Common myeloid progenitor, CD34-positive (primary cell): ENCODE results near the gene CYFIP2.

Source experiments
- CTCF ChIA-PET: fragments of 350-600 bp; sonication (Branson Sonifier 250); formaldehyde crosslinking; loops from one replicate; lab custom pipeline; 2021; ENCODE audit warnings: antibody characterized with exemption; lab: Charles Lee
- POLR2A ChIA-PET: fragments of 350-600 bp; sonication (Branson Sonifier 250); formaldehyde crosslinking; loops from one replicate; lab custom pipeline; 2021; ENCODE audit warnings: antibody characterized with exemption; lab: Charles Lee
- DNase-seq, 3 donors: peaks; one replicate each; pipeline versions ENCODE4 v3.0.0 to v3.0.0-alpha.2; 2013
- H3K27ac ChIP-seq, 2 experiments: 1 replicate in 1 of 2; 2 replicates in 1 of 2; pipeline ENCODE4 v1.7.0; 2013; ENCODE audit warnings: inconsistent platforms in 2 of 2, low read length in 2 of 2, mild to moderate bottlenecking in 2 of 2, low read depth in 1 of 2, moderate library complexity in 1 of 2; ENCODE audit not compliant: severe bottlenecking in 2 of 2, insufficient read depth in 1 of 2, poor library complexity in 1 of 2
- H3K27me3 ChIP-seq, 5 experiments: replicated peaks in 2 of 5; 1 replicate in 3 of 5; 2 replicates in 2 of 5; pipeline versions ENCODE4 v1.6.1 to v1.7.0; 2013; ENCODE audit warnings: low read length in 4 of 5, mild to moderate bottlenecking in 2 of 5, moderate library complexity in 2 of 5, inconsistent platforms in 1 of 5; ENCODE audit not compliant: insufficient read depth in 5 of 5, control insufficient read depth in 4 of 5
- H3K36me3 ChIP-seq, 4 experiments: 1 replicate in 2 of 4; 2 replicates in 2 of 4; pipeline versions ENCODE4 v1.6.1 to v1.7.0; 2013; ENCODE audit warnings: low read length in 3 of 4, control low read depth in 1 of 4, mild to moderate bottlenecking in 1 of 4; ENCODE audit not compliant: control insufficient read depth in 4 of 4, insufficient read depth in 4 of 4
- H3K4me1 ChIP-seq, 4 experiments: 1 replicate in 3 of 4; 2 replicates in 1 of 4; pipeline versions ENCODE4 v1.6.1 to v1.7.1; 2013; ENCODE audit warnings: low read length in 3 of 4, mild to moderate bottlenecking in 3 of 4, control low read depth in 1 of 4, inconsistent platforms in 1 of 4, moderate library complexity in 1 of 4; ENCODE audit not compliant: control insufficient read depth in 4 of 4, insufficient read depth in 4 of 4; ENCODE audit errors: control extremely low read depth in 1 of 4
- H3K4me3 ChIP-seq, 7 experiments: 1 replicate in 4 of 7; 2 replicates in 3 of 7; pipeline versions ENCODE4 v1.5.1 to v1.7.0; 2013; ENCODE audit warnings: mild to moderate bottlenecking in 7 of 7, low read length in 6 of 7, moderate library complexity in 6 of 7, inconsistent platforms in 2 of 7, low read depth in 2 of 7, control low read depth in 1 of 7; ENCODE audit not compliant: insufficient read depth in 4 of 7, control insufficient read depth in 1 of 7; ENCODE audit errors: extremely low read depth in 1 of 7
- H3K9me3 ChIP-seq, 5 experiments: 1 replicate in 4 of 5; 2 replicates in 1 of 5; pipeline versions ENCODE4 v1.6.1 to v1.7.1; 2013; ENCODE audit warnings: low read length in 4 of 5, mild to moderate bottlenecking in 2 of 5, inconsistent platforms in 1 of 5, low read depth in 1 of 5, moderate library complexity in 1 of 5; ENCODE audit not compliant: control insufficient read depth in 4 of 5, insufficient read depth in 2 of 5; ENCODE audit errors: control extremely low read depth in 1 of 5
- WGBS: methylation state at CpG from one replicate; pipeline ENCODE4 v1.1.5; 2013; ENCODE audit not compliant: insufficient coverage; 5-methylcytosine and 5-hydroxymethylcytosine counted together

The CYFIP2 gene

DNA sequence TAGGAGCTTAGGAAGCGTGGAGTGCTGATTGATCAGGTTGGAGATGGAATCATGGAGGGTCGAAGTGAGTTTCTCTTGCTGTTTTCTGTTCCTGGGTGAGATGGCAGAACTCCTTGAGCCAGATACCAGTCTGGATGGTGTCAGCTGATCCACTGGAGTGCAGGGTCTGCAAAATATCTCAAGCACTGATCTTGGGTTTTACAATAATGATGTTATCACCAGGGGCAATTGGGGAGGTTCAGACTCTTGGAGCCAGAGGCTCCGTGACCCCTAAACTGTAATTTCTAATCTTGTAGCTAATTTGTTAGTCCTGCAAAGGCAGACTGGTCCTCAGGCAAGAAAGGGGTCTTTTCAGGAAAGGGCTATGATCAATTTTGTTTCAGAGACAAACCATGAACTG is 114.1 kb downstream of the CYFIP2 start:
- ChIA-PET CTCF (interaction anchor here (1.4 kb wide), 1 partner anchor 15 kb away, joined by 3 read pairs; no protein-coding TSS in a partner anchor), POLR2A (interaction anchor here (0.6 kb wide), 1 partner anchor 9 kb away, joined by 5 read pairs; no protein-coding TSS in a partner anchor)
- Histone ChIP-seq H3K36me3 (peaks cover 22 to 73% (median 51%) of the 10 kb centered on the region in 4 experiments), H3K27me3 (no peaks in the 10 kb centered on the region), H3K4me3 (no peak overlapping the region), H3K27ac (no peak overlapping the region), H3K4me1 (no peaks in the 10 kb centered on the region), H3K9me3 (no peaks in the 10 kb centered on the region)
- no peak for DNase-seq
- 100% methylated on average over 2 of the region's 3 CpGs for WGBS

DNA sequence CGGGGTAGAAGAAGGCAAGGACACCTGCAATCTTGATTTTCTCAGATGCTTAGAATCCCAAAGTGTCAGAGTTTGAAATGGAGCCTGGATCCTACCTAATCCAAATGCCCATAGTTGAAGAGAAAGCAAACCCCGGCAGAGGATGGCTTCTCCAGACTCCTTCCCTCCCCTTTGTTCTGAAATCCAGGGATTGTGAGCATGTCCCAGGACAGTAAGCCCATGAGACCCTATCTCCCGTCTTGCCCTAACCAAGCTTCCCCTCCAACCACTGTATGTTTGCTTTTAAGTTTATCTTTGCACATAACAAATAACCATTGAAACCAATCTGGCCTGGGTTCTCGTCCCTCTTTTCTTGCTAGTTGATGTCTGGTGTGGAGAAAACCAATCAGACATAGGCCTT is 115.8 kb downstream of the CYFIP2 start:
- ChIA-PET POLR2A (no interaction called here), CTCF (no interaction called here)
- peaks cover 19 to 66% (median 45%) of the 10 kb centered on the region in 4 experiments for H3K36me3 ChIP-seq

DNA sequence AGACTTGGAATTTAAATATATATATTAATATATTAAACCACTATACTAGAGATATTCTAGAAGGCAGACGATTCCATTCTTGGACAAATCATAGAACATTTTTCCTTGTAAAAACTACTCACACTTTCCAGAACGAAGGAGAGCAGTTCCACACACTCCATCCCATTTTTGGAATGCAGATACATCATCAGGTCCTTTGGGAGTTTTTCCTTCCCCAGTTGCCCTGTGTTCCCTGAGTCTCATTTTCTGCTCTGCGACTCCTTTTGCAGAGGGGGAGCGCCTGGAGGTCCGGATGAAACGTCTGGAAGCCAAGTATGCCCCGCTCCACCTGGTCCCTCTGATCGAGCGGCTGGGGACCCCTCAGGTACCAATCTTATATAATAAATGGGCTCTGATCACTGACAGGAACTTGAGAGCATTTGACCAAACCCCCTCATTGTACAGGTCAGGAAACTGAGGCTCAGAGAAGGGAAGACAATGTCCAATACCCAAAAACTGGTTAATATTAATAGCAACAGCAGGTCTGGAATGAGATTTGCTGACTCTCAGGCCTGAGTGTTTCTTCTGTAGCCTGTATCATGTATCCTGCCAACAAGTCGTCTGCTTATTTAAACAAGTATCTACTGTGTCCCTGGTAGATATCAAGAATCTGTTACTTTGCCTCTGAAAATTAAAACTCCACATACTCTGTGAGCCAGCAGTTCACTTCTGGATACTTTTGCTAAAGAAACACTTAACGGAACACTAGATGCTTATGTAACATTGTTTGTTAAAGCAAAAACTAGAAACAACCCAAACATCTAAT is 117.3 kb downstream of the CYFIP2 start:
- no peaks in the 10 kb centered on the region for H3K9me3 ChIP-seq
- no peaks in the 10 kb centered on the region for H3K4me1 ChIP-seq
- H3K27ac ChIP-seq: no peak overlapping the region
- no peak for DNase-seq
- WGBS: 94% methylated on average over 6 of the region's 11 CpGs
- no peaks in the 10 kb centered on the region for H3K27me3 ChIP-seq
- H3K36me3 ChIP-seq: peaks cover 16 to 67% (median 43%) of the 10 kb centered on the region in 4 experiments
- H3K4me3 ChIP-seq: no peak overlapping the region
- ChIA-PET POLR2A (no interaction called here), CTCF (no interaction called here)

More for the DNA sequence above, 115.8 kb downstream of the CYFIP2 start:
- no peaks in the 10 kb centered on the region for H3K9me3 ChIP-seq
- no peaks in the 10 kb centered on the region for H3K4me1 ChIP-seq
- no peaks in the 10 kb centered on the region for H3K27me3 ChIP-seq
- H3K4me3 ChIP-seq: no peak overlapping the region
- H3K27ac ChIP-seq: no peak overlapping the region
- no peak for DNase-seq
- 86% methylated on average over 2 of the region's 4 CpGs for WGBS

DNA sequence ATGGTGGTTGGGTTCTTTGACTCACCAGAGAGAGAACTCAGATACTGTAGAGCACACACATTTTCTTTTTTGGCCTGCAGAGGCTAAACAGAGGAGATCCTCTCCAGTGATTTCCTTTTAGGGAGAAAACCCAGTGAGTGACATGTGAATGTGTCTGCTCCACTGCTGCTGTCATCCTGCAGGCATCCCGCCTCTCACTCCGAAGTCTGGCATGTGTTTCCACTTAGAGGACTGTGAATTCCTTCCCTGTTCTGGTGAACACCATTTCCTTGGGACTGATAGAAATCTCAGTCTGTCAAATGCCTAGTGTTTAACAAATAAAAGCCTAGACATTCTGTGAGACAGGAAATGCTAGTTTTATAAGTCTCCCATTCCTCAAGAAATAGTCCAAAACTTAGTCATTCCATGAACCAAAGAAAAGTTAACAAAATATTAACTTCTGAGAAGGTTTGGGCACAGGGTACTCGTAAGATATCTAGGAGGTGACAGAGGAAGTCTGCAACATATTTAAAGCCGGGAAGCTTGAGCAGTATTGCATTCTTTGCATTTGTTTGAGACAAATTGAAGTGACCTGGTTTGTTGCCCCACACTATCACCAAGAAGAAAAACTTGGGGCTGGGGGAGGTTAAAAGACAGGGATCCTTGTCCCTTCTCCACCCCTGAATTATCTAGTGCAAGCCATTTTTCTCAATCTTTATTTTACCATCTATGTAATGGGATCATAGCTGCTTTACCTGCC is 119.2 kb downstream of the CYFIP2 start:
- H3K4me1 ChIP-seq: no peaks in the 10 kb centered on the region
- H3K9me3 ChIP-seq: no peaks in the 10 kb centered on the region
- DNase-seq: no peak
- H3K27ac ChIP-seq: no peak overlapping the region
- CTCF ChIA-PET: no interaction called here
- WGBS: 100% methylated on average over 4 of the region's 4 CpGs
- H3K27me3 ChIP-seq: no peaks in the 10 kb centered on the region
- peaks cover 22 to 73% (median 54%) of the 10 kb centered on the region in 4 experiments for H3K36me3 ChIP-seq
- POLR2A ChIA-PET: no interaction called here
- H3K4me3 ChIP-seq: no peak overlapping the region

DNA sequence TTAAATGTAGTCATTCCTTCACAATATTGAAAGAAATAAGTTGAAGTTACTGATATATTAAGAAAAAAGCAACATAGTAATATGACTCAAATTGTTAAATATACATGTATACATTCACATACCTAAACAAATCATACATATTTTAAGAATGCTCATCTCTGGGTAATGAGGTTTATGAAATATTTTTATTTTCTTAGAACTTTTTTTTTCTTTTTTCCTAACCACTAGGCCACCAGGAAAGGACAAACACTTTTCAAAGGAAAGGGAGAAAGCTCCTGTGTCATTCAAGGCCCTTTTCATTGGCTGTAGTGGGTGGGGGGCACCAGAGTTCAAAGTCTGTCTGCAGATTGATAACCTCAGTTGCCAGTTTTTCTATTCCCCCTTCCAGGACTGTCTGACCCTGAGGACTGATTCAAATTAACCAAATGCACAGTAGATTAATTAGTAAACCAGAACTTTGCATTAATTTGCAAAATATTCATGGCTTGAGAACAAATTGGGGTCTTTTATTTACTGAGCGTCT is 121.2 kb downstream of the CYFIP2 start:
- Histone ChIP-seq H3K36me3 (peaks cover 28 to 78% (median 56%) of the 10 kb centered on the region in 4 experiments), H3K27ac (no peak overlapping the region), H3K4me3 (no peak overlapping the region), H3K27me3 (no peaks in the 10 kb centered on the region), H3K9me3 (no peaks in the 10 kb centered on the region), H3K4me1 (no peaks in the 10 kb centered on the region)
- 100% methylated on average over 1 of the region's 1 CpG for WGBS
- ChIA-PET POLR2A (no interaction called here), CTCF (no interaction called here)
- no peak for DNase-seq

DNA sequence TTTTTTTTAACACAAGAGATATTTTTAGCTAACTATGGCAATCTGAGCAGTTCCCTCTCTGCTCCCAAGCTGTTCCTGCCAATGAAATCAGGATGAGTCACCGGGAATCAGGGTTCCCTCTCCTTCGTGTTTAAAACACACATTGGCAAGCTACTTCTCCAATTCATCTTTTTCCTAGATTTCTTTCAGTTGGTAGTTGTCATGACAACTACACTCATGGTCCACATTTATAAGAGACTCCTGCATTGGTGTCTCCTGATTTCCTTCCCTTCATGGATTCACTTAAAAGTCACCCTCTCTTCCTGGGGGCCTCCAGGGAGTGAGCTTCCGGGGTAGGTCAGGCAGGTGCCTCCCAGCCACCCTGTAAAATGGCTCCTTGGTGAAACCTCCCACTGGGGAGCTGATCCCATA is 121.8 kb downstream of the CYFIP2 start:
- no peak for DNase-seq
- Histone ChIP-seq H3K4me1 (no peaks in the 10 kb centered on the region), H3K27ac (no peak overlapping the region), H3K9me3 (no peaks in the 10 kb centered on the region), H3K27me3 (no peaks in the 10 kb centered on the region), H3K36me3 (peaks cover 24 to 77% (median 55%) of the 10 kb centered on the region in 4 experiments), H3K4me3 (no peak overlapping the region)
- 93% methylated on average over 3 of the region's 3 CpGs for WGBS
- POLR2A ChIA-PET: no interaction called here
- CTCF ChIA-PET: interaction anchor here (1.4 kb wide), 1 partner anchor 11 kb away, joined by 4 read pairs; no protein-coding TSS in a partner anchor
